Thymus (tissue), 11 donors: ENCODE results near the gene CDK9. TPM values are rescaled to one million over a fixed set of nuclear protein-coding genes. Genes with fewer than 3 reads are reported as not detected.

Experiments used
- DNase-seq, 9 donors: peaks; one replicate each; pipeline ENCODE4 v3.0.0-alpha.2; 2013; ENCODE audit warnings: low spot score in 9 of 9, low read depth in 6 of 9, missing footprints in 1 of 9
- H3K27ac ChIP-seq, 2 donors: one replicate each; pipeline ENCODE4 v1.5.1; 2013; ENCODE audit warnings: control low read depth in 1 of 2, low read depth in 1 of 2, low read length in 1 of 2, mild to moderate bottlenecking in 1 of 2, moderate library complexity in 1 of 2
- H3K27me3 ChIP-seq, 2 donors: one replicate each; pipeline ENCODE4 v1.5.1; 2013; ENCODE audit warnings: low read length in 1 of 2; ENCODE audit not compliant: control insufficient read depth in 2 of 2, insufficient read depth in 1 of 2
- H3K36me3 ChIP-seq, 2 donors: one replicate each; pipeline ENCODE4 v1.5.1; 2013; ENCODE audit warnings: low read length in 1 of 2, mild to moderate bottlenecking in 1 of 2, moderate library complexity in 1 of 2; ENCODE audit not compliant: control insufficient read depth in 2 of 2, insufficient read depth in 2 of 2
- H3K4me1 ChIP-seq, 2 donors: one replicate each; pipeline ENCODE4 v1.5.1; 2013; ENCODE audit warnings: low read length in 2 of 2; ENCODE audit not compliant: control insufficient read depth in 2 of 2, insufficient read depth in 2 of 2
- H3K4me3 ChIP-seq, 2 donors: one replicate each; pipeline ENCODE4 v1.5.1; 2013; ENCODE audit warnings: low read length in 2 of 2, control low read depth in 1 of 2, mild to moderate bottlenecking in 1 of 2
- H3K9me3 ChIP-seq, 2 donors: one replicate each; pipeline ENCODE4 v1.5.1; 2013; ENCODE audit warnings: low read length in 1 of 2, mild to moderate bottlenecking in 1 of 2; ENCODE audit not compliant: control insufficient read depth in 2 of 2, insufficient read depth in 1 of 2
- WGBS: extraction: QIAGEN DNeasy Blood & Tissue Kit; methylation state at CpG from one replicate; pipeline ENCODE4 v1.1.7; 2013; 5-methylcytosine and 5-hydroxymethylcytosine counted together
- polyA plus RNA-seq: library from polyadenylated mRNA; stranded (reverse); fragments of 200-250 nt; gene quantifications from one replicate; pipeline ENCODE4 v1.2.3, GENCODE V29; 2013
- total RNA-seq: library from RNA; stranded (reverse); fragments of 120-200 nt; gene quantifications from one replicate; pipeline ENCODE4 v1.2.4, GENCODE V29; 2013
- donor health status: healthy.

The CDK9 gene
- total and polyA plus RNA-seq, 2 donors: 38.9 to 122 TPM

GRCh38 chr9:127773981-127774380 is 11.9 kb upstream of the CDK9 start:
- WGBS: 96% methylated on average over 10 of the region's 10 CpGs
- no peak for DNase-seq
- Histone ChIP-seq H3K9me3 (no peaks in the 10 kb centered on the region), H3K36me3 (peaks cover 36 to 51% of the 10 kb centered on the region in 2 donors), H3K4me1 (peaks cover 33 to 75% of the 10 kb centered on the region in 2 donors), H3K27me3 (no peaks in the 10 kb centered on the region), H3K27ac (peak overlapping the region; percentile 65 to 68), H3K4me3 (no peak overlapping the region)

- H3K27me3 ChIP-seq: no peaks in the 10 kb centered on the region
- peak overlapping the region; percentile 95 to 98 for H3K27ac ChIP-seq
- peaks cover 0 to 2% of the 10 kb centered on the region in 2 donors for H3K9me3 ChIP-seq
- peaks cover 27 to 45% of the 10 kb centered on the region in 2 donors for H3K36me3 ChIP-seq
- H3K4me3 ChIP-seq: peak overlapping the region; percentile 88 to 99
- DNase-seq: peak; percentile 92 to 99 (median 97)
- 2% methylated on average over 15 of the region's 15 CpGs for WGBS
- peaks cover 37 to 76% of the 10 kb centered on the region in 2 donors for H3K4me1 ChIP-seq
Measured at GRCh38 chr9:127776195-127776923, 9.5 kb upstream of the CDK9 start.

GRCh38 chr9:127776924-127777289 is 8.9 kb upstream of the CDK9 start:
- Histone ChIP-seq H3K4me3 (peak overlapping the region; percentile 88 to 99), H3K36me3 (peaks cover 30 to 44% of the 10 kb centered on the region in 2 donors), H3K4me1 (peaks cover 38 to 76% of the 10 kb centered on the region in 2 donors), H3K27me3 (no peaks in the 10 kb centered on the region), H3K9me3 (peaks cover 0 to 2% of the 10 kb centered on the region in 2 donors), H3K27ac (peak overlapping the region; percentile 95 to 98)
- peak in 2 of 9 donors; percentile 32 to 53 for DNase-seq
- WGBS: 6% methylated on average over 5 of the region's 5 CpGs

GRCh38 chr9:127777368-127777980 is 8.4 kb upstream of the CDK9 start:
- WGBS: 6% methylated on average over 18 of the region's 18 CpGs
- DNase-seq: peak in 1 of 9 donors; percentile 39
- Histone ChIP-seq H3K27me3 (no peaks in the 10 kb centered on the region), H3K4me3 (peak overlapping the region; percentile 88 to 99), H3K4me1 (peaks cover 38 to 73% of the 10 kb centered on the region in 2 donors), H3K27ac (peak overlapping the region; percentile 95 to 98), H3K9me3 (peaks cover 0 to 2% of the 10 kb centered on the region in 2 donors), H3K36me3 (peaks cover 31 to 41% of the 10 kb centered on the region in 2 donors)

- Histone ChIP-seq H3K4me3 (peak within 1 kb of the TSS; percentile 88 to 99), H3K9me3 (peaks cover 0 to 2% of the 10 kb centered on the region in 2 donors), H3K27ac (peak within 1 kb of the TSS; percentile 95 to 98), H3K36me3 (peaks cover 21 to 30% of the 10 kb centered on the region in 2 donors), H3K4me1 (peaks cover 45 to 73% of the 10 kb centered on the region in 2 donors), H3K27me3 (no peaks in the 10 kb centered on the region)
- WGBS: 5% methylated on average over 13 of the region's 13 CpGs
- peak in 2 of 9 donors; percentile 71 to 86 for DNase-seq
Measured at GRCh38 chr9:127778280-127779135, 7.3 kb upstream of the CDK9 start, which contains the start of gene SH2D3C. TSS of gene SH2D3C (minus strand) at chr9:127778666. CDS start at chr9:127778627, 39 bp downstream.

GRCh38 chr9:127779136-127779981 is 6.5 kb upstream of the CDK9 start:
- H3K27me3 ChIP-seq: no peaks in the 10 kb centered on the region
- peak overlapping the region; percentile 95 to 98 for H3K27ac ChIP-seq
- DNase-seq: peak in 2 of 9 donors; percentile 37 to 60
- H3K36me3 ChIP-seq: peaks cover 13 to 22% of the 10 kb centered on the region in 2 donors
- peaks cover 47 to 73% of the 10 kb centered on the region in 2 donors for H3K4me1 ChIP-seq
- 33% methylated on average over 17 of the region's 17 CpGs for WGBS
- H3K4me3 ChIP-seq: peak overlapping the region; percentile 88 to 99
- H3K9me3 ChIP-seq: peaks cover 0 to 2% of the 10 kb centered on the region in 2 donors

- Histone ChIP-seq H3K27ac (peak overlapping the region; percentile 61 to 98), H3K4me3 (no peak overlapping the region), H3K9me3 (peaks cover 0 to 2% of the 10 kb centered on the region in 2 donors), H3K36me3 (peaks cover 10 to 13% of the 10 kb centered on the region in 2 donors), H3K27me3 (no peaks in the 10 kb centered on the region), H3K4me1 (peaks cover 41 to 70% of the 10 kb centered on the region in 2 donors)
- DNase-seq: no peak
- WGBS: 90% methylated on average over 20 of the region's 20 CpGs
Measured at GRCh38 chr9:127780126-127780885, 5.5 kb upstream of the CDK9 start.
